Measurements from ENCODE around the gene KCNJ11.
A peak's percentile ranks its signal among the peaks of the same experiment; 100 is the strongest.

KCNJ11 gene

GRCh38 chr11:17391493-17392355 lies 3.3 kb upstream of the KCNJ11 start:
- no peak for DNase-seq (ENCODE audit: low read depth in 2 of 2)

GRCh38 chr11:17389957-17390649 lies 1.6 kb upstream of the KCNJ11 start:
- DNase-seq (ENCODE audit: low read depth in 2 of 2) = no peak

GRCh38 chr11:17389211-17389956 lies 925 bp upstream of the KCNJ11 start:
- peak; percentile 62 to 73 for DNase-seq (ENCODE audit: low read depth in 2 of 2)

- no peak for DNase-seq (ENCODE audit: low read depth in 2 of 2)
Measured at GRCh38 chr11:17387811-17388210, 648 bp downstream of the KCNJ11 start.

GRCh38 chr11:17387254-17387653 lies 1.2 kb downstream of the KCNJ11 start:
- DNase-seq (ENCODE audit: low read depth in 2 of 2) = no peak

GRCh38 chr11:17386331-17387084 lies 2.0 kb downstream of the KCNJ11 start:
- DNase-seq (ENCODE audit: low read depth in 2 of 2) = peak; percentile 18 to 44

GRCh38 chr11:17385926-17386325 lies 2.5 kb downstream of the KCNJ11 start:
- no peak for DNase-seq (ENCODE audit: low read depth in 2 of 2)

GRCh38 chr11:17385492-17385891 lies 3.0 kb downstream of the KCNJ11 start:
- DNase-seq (ENCODE audit: low read depth in 2 of 2) = no peak

- DNase-seq (ENCODE audit: low read depth in 2 of 2) = peak; percentile 65 to 73
Measured at GRCh38 chr11:17384002-17384511, 4.4 kb downstream of the KCNJ11 start.

GRCh38 chr11:17383461-17383860 lies 5.0 kb downstream of the KCNJ11 start:
- no peak for DNase-seq (ENCODE audit: low read depth in 2 of 2)

- DNase-seq (ENCODE audit: low read depth in 2 of 2) = no peak
Measured at GRCh38 chr11:17382046-17382728, 6.3 kb downstream of the KCNJ11 start.

- DNase-seq (ENCODE audit: low read depth in 2 of 2) = no peak
Measured at GRCh38 chr11:17381156-17381555, 7.3 kb downstream of the KCNJ11 start.

GRCh38 chr11:17379383-17380180 lies 8.9 kb downstream of the KCNJ11 start:
- no peak for DNase-seq (ENCODE audit: low read depth in 2 of 2)

- DNase-seq (ENCODE audit: low read depth in 2 of 2) = no peak
Measured at GRCh38 chr11:17378655-17379054, 9.8 kb downstream of the KCNJ11 start.

GRCh38 chr11:17376493-17376892 lies 12.0 kb downstream of the KCNJ11 start:
- no peak for DNase-seq (ENCODE audit: low read depth in 2 of 2)

GRCh38 chr11:17375547-17375946 lies 12.9 kb downstream of the KCNJ11 start:
- DNase-seq (ENCODE audit: low read depth in 2 of 2) = no peak

GRCh38 chr11:17371614-17372013 lies 16.8 kb downstream of the KCNJ11 start:
- DNase-seq (ENCODE audit: low read depth in 2 of 2) = no peak

- DNase-seq (ENCODE audit: low read depth in 2 of 2) = no peak
Measured at GRCh38 chr11:17369684-17370243, 18.7 kb downstream of the KCNJ11 start.

- DNase-seq (ENCODE audit: low read depth in 2 of 2) = no peak
Measured at GRCh38 chr11:17369094-17369493, 19.4 kb downstream of the KCNJ11 start.

GRCh38 chr11:17368551-17368950 lies 19.9 kb downstream of the KCNJ11 start:
- no peak for DNase-seq (ENCODE audit: low read depth in 2 of 2)
